HepG2 (cell line): Measurements from ENCODE around the gene NOL4L. TPM values are rescaled to one million over a fixed set of nuclear protein-coding genes. Genes with fewer than 3 reads are reported as not detected.

Experiments used
- EP300 ChIP-seq, 3 experiments: sonication (generic) in 1 of 3; formaldehyde crosslinking in 1 of 3; IDR thresholded peaks; 2 replicates each; pipeline versions ENCODE4 v1.5.1 to v1.6.1; 2011 to 2020; ENCODE audit warnings: low read depth in 2 of 3, low read length in 2 of 3, borderline replicate concordance in 1 of 3, improper control_type of control experiment in 1 of 3, mild to moderate bottlenecking in 1 of 3, missing genetic modification reagents in 1 of 3, moderate library complexity in 1 of 3
- FUBP1 ChIP-seq: sonication (generic); formaldehyde crosslinking; IDR thresholded peaks from 2 replicates; pipeline ENCODE4 v1.5.1; 2020; ENCODE audit warnings: missing genetic modification reagents, mild to moderate bottlenecking, borderline replicate concordance
- GABPA ChIP-seq, 2 experiments: IDR thresholded peaks; 2 replicates each; pipeline ENCODE4 v1.6.1; 2011 to 2016; ENCODE audit warnings: low read depth in 2 of 2, low read length in 1 of 2, missing biosample characterization in 1 of 2, missing genetic modification characterization in 1 of 2
- NCOA2 ChIP-seq: sonication (generic); formaldehyde crosslinking; IDR thresholded peaks from 2 replicates; pipeline ENCODE4 v1.8.0; 2022; ENCODE audit warnings: inconsistent platforms
- NR2F6 ChIP-seq, 2 experiments: IDR thresholded peaks; 2 replicates each; pipeline ENCODE4 v1.6.1; 2016; ENCODE audit warnings: antibody characterized with exemption in 1 of 2, mild to moderate bottlenecking in 1 of 2
- POLR2A ChIP-seq, 2 experiments: IDR thresholded peaks; 2 replicates each; pipeline ENCODE4 v1.6.1; 2011; ENCODE audit warnings: low read depth in 2 of 2, low read length in 2 of 2, mild to moderate bottlenecking in 1 of 2, moderate library complexity in 1 of 2; ENCODE audit not compliant: insufficient read depth in 1 of 2
- SNAPC2 ChIP-seq: sonication (generic); formaldehyde crosslinking; IDR thresholded peaks from 2 replicates; pipeline ENCODE4 v1.8.1; 2022; ENCODE audit warnings: mild to moderate bottlenecking, missing genetic modification reagents
- SP4 ChIP-seq: sonication (generic); formaldehyde crosslinking; IDR thresholded peaks from 2 replicates; pipeline ENCODE4 v1.8.1; 2023; ENCODE audit warnings: mild to moderate bottlenecking, missing genetic modification reagents
- ZNF138 ChIP-seq: sonication (generic); formaldehyde crosslinking; IDR thresholded peaks from 2 replicates; pipeline ENCODE4 v1.5.0; 2020; ENCODE audit warnings: mild to moderate bottlenecking, low read depth, missing genetic modification reagents
- ZNF441 ChIP-seq: sonication (generic); formaldehyde crosslinking; IDR thresholded peaks from 2 replicates; pipeline ENCODE4 v1.7.0; 2021; ENCODE audit warnings: missing genetic modification reagents, borderline replicate concordance
- ZNF564 ChIP-seq: sonication (generic); formaldehyde crosslinking; IDR thresholded peaks from 2 replicates; pipeline ENCODE4 v1.8.1; 2023; ENCODE audit warnings: mild to moderate bottlenecking, missing genetic modification reagents
- ZNF687 ChIP-seq: sonication (generic); formaldehyde crosslinking; IDR thresholded peaks from 2 replicates; pipeline ENCODE4 v1.5.1; 2020; ENCODE audit warnings: mild to moderate bottlenecking, missing genetic modification reagents, moderate library complexity
- ZNF777 ChIP-seq: sonication (generic); formaldehyde crosslinking; IDR thresholded peaks from 2 replicates; pipeline ENCODE4 v1.4.0; 2020; ENCODE audit warnings: missing genetic modification reagents
- ZSCAN31 ChIP-seq: sonication (generic); formaldehyde crosslinking; IDR thresholded peaks from 2 replicates; pipeline ENCODE4 v1.5.0; 2020; ENCODE audit warnings: low read depth, mild to moderate bottlenecking, missing genetic modification reagents
- polyA plus RNA-seq, 8 experiments: library from polyadenylated mRNA; depleted of rRNA in 3 of 8; stranded (reverse) in 7 of 8; unstranded in 1 of 8; fragments of >200 nt; fragmentation: Illumina TruSeq in 4 of 8; extraction: Trizol in 4 of 8; gene quantifications; 2 replicates each; pipeline versions ENCODE4 v1.2.1 to v1.2.3, GENCODE V29; 2011 to 2016; ENCODE audit warnings: low read depth in 4 of 8, missing spikeins in 1 of 8, mixed read lengths in 1 of 8; ENCODE audit not compliant: insufficient read depth in 1 of 8
- total RNA-seq, 5 experiments: library from RNA; depleted of rRNA; stranded (reverse); fragments of >200 nt; fragmentation: Illumina TruSeq; extraction: Trizol; gene quantifications; 2 replicates each; pipeline ENCODE4 v1.2.3, GENCODE V29; 2016; ENCODE audit warnings: low read depth in 1 of 5
- TF ChIP-seq, protein P1 (sequence below): sonication (generic); formaldehyde crosslinking; IDR thresholded peaks from 2 replicates; pipeline ENCODE4 v1.4.0; 2020; ENCODE audit warnings: missing genetic modification reagents, borderline replicate concordance

NOL4L gene
- total and polyA plus RNA-seq, 2 of the 13 experiments (the other 11 are each of a cell fraction or from before 2014, with no cell fraction given): 16.6 to 35.4 TPM

- TF ChIP-seq, protein P1, sequence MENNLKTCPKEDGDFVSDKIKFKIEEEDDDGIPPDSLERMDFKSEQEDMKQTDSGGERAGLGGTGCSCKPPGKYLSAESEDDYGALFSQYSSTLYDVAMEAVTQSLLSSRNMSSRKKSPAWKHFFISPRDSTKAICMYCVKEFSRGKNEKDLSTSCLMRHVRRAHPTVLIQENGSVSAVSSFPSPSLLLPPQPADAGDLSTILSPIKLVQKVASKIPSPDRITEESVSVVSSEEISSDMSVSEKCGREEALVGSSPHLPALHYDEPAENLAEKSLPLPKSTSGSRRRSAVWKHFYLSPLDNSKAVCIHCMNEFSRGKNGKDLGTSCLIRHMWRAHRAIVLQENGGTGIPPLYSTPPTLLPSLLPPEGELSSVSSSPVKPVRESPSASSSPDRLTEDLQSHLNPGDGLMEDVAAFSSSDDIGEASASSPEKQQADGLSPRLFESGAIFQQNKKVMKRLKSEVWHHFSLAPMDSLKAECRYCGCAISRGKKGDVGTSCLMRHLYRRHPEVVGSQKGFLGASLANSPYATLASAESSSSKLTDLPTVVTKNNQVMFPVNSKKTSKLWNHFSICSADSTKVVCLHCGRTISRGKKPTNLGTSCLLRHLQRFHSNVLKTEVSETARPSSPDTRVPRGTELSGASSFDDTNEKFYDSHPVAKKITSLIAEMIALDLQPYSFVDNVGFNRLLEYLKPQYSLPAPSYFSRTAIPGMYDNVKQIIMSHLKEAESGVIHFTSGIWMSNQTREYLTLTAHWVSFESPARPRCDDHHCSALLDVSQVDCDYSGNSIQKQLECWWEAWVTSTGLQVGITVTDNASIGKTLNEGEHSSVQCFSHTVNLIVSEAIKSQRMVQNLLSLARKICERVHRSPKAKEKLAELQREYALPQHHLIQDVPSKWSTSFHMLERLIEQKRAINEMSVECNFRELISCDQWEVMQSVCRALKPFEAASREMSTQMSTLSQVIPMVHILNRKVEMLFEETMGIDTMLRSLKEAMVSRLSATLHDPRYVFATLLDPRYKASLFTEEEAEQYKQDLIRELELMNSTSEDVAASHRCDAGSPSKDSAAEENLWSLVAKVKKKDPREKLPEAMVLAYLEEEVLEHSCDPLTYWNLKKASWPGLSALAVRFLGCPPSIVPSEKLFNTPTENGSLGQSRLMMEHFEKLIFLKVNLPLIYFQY (CRISPR knock-in tag): peak; percentile 26; the same call in 1 of the 2 replicates
- no peak for TF ChIP-seq EP300 (IDR thresholded peaks at IDR 0.05; ENCODE audit: low read depth in 2 of 2, low read length in 2 of 2)
- TF ChIP-seq EP300 (CRISPR knock-in tag; IDR thresholded peaks at IDR 0.05; ENCODE audit: borderline replicate concordance): peak; percentile 5; the same call in 1 of the 2 replicates
- TF ChIP-seq SNAPC2 (CRISPR knock-in tag): 0 out of 2 replicates have a peak, but pooled peaks have one; percentile 29
- TF ChIP-seq FUBP1 (CRISPR knock-in tag): 0 out of 2 replicates have a peak, but pooled peaks have one; percentile 12
- TF ChIP-seq NR2F6 (IDR thresholded peaks at IDR 0.05): no peak; the same call in 1 of the 2 replicates
- TF ChIP-seq NR2F6 (CRISPR knock-in tag; IDR thresholded peaks at IDR 0.05): peak; percentile 23; the same call in 1 of the 2 replicates
- TF ChIP-seq ZNF138: 0 out of 2 replicates have a peak, but pooled peaks have one; percentile 19
- TF ChIP-seq ZNF441 (CRISPR knock-in tag): 0 out of 2 replicates have a peak, but pooled peaks have one; percentile 10
- peak; percentile 50; the same call in 1 of the 2 replicates for TF ChIP-seq ZSCAN31 (CRISPR knock-in tag)
- TF ChIP-seq ZNF564: peak; percentile 51; the same call in 1 of the 2 replicates
- peak; percentile 32; the same call in 1 of the 2 replicates for TF ChIP-seq ZNF777
- TF ChIP-seq SP4 (CRISPR knock-in tag): no peak
- TF ChIP-seq NCOA2: 0 out of 2 replicates have a peak, but pooled peaks have one; percentile 12
- TF ChIP-seq ZNF687 (CRISPR knock-in tag): peak; percentile 64
- peak in 1 of 2 experiments; percentile 38; a peak in 1 of 4 replicates for TF ChIP-seq POLR2A (IDR thresholded peaks at IDR 0.05; ENCODE audit: insufficient read depth in 1 of 2, low read depth in 2 of 2, low read length in 2 of 2)
- no peak for TF ChIP-seq GABPA (IDR thresholded peaks at IDR 0.05; ENCODE audit: low read depth, low read length)
- TF ChIP-seq GABPA (CRISPR knock-in tag; IDR thresholded peaks at IDR 0.05; ENCODE audit: low read depth): peak; percentile 54
These were observed 3.9 kb downstream of the NOL4L start (continued) for GRCh38 chr20:32580970-32581838.
